Endometrial microvascular endothelial cells (primary cell): ENCODE results near the gene APOC4. TPM values are rescaled to one million over a fixed set of nuclear protein-coding genes. Genes with fewer than 3 reads are reported as not detected.
"Not testable (repeated sequence)": the region's sequence is repeated elsewhere in the genome, so short reads cannot be mapped to it uniquely, and the experiment has no call there.

ENCODE experiments used
- in situ Hi-C: cut with HindIII; loops from 2 replicates; pipeline ENCODE4 v1.10.0; 2017; ENCODE audit warnings: low sequenced_read_pairs, low pct_unique_long_range_greater_than_20kb; ENCODE audit errors: inconsistent ontology term
- total RNA-seq: library from RNA; depleted of rRNA; stranded (reverse); fragments of >200 nt; gene quantifications from one replicate; pipeline ENCODE4 v1.2.3, GENCODE V29; 2015; ENCODE audit errors: inconsistent ontology term

APOC4 gene, protein sequence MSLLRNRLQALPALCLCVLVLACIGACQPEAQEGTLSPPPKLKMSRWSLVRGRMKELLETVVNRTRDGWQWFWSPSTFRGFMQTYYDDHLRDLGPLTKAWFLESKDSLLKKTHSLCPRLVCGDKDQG
- not detected for total RNA-seq

DNA sequence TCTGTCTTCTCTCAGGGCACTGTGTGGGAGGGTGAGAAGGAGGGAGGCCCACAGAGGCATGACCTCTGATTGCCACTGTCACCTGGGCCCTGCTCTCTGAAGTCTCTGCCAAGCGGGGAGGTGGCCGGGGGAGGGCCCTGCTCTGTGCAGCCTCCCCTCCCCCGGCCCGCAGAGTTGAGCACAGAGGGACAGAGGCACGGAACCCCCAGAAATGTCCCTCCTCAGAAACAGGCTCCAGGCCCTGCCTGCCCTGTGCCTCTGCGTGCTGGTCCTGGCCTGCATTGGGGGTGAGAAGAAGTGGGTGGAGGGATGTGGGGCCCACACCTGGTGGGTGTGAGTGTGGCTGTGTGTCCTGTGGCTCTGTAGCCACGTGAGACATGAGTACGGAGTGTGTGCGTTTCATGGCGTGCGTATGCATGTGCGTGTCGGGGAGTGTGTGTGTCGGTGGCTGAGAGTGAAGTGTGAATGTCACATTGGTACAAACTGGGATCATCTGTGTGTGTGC lies at the start of gene APOC4:
TSS of gene APOC4 (plus strand) at position 171 of the 505 bp plus-strand sequence. CDS start at position 212, 41 bp downstream.
- in situ Hi-C loops, result no loop called here

DNA sequence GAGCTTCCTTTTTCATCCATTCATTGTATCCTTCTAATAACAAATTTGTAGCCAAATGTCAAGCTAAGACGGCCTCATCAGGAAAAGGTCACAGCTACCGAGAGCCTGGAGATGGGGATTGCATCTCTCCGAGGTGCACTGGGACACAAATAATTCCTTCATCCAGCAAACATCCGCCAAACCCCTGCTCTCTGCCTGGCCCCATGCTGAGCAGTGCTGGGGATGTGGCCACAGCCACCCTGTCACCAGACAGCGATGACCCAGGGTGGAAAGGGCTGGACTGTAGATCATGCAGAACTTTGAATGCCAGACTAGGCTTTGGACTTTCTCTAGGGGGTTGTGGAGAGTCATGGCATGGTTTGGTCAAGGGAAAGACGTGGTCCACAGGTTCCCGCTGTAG lies 49.1 kb upstream of the APOC4 start:
- in situ Hi-C loops, result no loop called here

DNA sequence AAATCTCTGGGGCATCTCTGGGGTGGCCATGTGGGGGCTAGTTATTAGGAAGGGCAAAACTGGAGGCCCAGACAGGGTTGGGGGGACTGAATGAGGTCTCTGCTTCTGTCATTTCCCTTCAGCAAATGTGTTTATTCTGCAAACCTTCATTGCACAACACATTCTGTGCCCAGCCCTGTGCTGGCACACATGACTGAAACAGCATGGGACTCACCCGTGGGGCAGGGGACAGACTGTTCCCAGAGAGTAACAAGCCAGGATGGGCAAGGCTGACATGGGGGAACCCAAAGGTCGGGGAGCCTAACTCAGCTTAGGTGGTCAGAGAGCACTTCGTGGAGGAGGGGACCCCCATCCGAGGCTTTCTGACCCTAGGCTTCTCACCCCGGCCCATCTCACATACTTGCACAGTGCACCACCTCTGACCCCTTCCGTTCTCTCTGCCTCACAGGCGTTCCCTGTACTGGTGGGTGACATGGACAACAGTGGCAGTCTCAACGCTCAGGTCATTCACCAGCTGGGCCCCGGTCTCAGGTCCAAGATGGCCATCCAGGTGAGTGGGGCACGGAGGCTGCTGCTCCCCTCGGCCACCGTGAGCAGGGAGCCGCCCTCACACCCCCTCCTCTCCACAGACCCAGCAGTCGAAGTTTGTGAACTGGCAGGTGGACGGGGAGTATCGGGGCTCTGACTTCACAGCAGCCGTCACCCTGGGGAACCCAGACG lies 48.5 kb upstream of the APOC4 start:
- in situ Hi-C loops, result no loop called here

DNA sequence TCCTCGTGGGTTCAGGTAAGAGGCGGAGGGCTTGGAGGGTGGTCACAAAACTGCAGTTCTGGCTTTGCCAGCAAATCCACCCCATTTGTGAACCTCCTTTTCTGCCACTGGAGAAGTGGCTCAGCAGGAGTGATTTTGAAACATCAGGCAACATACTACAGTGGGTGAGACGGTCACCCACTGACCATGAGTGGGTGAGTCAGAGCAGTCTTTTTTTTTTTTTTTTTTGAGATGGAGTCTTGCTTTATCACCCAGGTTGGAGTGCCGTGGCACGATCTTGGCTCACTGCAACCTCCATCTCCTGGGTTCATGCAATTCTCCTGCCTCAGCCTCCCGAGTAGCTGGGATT lies 48.0 kb upstream of the APOC4 start:
- in situ Hi-C loops, result no loop called here

DNA sequence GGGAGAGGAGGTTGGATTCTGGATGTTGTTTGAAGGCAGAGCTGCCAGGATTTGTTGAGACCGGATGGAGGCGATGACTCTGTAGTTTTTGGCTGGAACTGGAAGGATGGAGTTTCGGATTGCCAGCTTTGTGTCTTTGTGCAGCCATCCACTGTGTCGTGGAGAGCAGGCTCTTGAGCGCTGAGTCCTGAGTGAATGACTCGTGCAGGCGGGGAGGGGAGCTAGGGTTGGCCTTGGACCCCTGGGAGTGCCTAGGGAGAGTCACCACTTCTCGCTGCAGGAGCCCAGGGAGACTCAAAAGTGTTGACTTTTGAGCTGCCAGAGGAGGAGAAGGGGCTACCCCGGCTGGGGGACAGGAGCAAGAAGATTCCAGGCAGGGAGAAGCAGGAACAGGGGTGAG lies 47.1 kb upstream of the APOC4 start:
- in situ Hi-C loops, result no loop called here

DNA sequence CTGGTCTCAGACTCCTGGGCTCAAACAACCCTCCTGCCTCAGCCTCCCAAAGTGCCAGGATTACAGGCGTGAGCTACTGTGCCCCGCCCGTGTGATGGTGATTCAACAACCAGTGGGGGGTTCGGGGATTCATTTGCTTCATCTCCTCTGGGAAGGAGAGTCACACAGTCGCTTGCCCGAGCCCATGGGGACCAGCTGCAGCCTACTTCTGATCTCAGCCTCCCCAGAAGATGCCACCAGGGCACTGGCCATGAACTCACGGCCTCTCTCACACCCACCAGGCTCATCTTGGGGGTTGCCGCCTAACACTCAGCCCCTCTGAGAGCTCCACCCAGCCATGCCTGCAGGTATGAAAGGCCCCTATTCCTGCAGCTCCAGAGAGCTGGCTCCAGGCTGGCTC lies 44.2 kb upstream of the APOC4 start:
- in situ Hi-C loops, result no loop called here

DNA sequence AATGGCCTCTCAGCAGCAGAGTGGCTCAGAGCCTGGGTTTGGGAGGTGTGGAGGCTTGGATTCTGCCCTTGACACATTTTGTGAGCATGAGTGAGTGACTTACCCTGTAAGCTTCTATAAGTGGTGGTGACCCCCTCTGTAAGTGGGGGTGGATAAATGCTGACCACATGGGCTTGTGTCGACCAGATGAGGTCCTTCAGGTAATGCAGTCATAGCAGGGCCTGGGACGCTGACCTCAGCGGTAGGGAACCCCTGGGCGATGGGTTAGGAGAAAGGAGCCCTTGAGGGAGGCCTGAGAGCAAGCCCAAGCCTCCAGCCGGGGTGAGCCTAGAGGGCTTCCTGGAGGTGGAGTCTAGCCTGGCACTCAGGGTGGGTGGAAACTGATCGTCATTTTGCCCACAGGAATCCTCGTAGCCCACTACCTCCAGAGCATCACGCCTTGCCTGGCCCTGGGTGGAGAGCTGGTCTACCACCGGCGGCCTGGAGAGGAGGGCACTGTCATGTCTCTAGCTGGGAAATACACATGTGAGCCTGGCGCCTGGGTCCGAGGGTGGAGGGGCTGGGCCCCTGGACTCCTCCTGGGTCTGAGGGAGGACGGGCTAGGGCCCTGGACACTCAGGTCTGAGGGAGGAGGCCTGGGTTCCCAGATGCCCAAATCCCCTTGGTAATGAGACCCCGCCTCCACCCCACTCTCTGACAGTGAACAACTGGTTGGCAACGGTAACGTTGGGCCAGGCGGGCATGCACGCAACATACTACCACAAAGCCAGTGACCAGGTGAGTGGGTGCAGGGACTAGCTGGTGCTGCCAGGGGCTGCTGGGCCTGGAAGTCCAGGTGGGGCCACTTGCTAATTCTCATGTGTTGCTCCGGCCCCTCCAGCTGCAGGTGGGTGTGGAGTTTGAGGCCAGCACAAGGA lies 41.5 kb upstream of the APOC4 start:
- in situ Hi-C loops, result no loop called here

DNA sequence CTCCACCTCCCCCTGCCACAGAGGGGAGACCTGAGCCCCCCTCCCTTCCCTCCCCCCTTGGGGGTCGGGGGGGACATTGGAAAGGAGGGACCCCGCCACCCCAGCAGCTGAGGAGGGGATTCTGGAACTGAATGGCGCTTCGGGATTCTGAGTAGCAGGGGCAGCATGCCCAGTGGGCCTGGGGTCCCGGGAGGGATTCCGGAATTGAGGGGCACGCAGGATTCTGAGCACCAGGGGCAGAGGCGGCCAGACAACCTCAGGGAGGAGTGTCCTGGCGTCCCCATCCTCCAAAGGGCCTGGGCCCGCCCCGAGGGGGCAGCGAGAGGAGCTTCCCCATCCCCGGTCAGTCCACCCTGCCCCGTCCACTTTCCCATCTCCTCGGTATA lies 38.8 kb upstream of the APOC4 start:
- in situ Hi-C loops, result no loop called here

DNA sequence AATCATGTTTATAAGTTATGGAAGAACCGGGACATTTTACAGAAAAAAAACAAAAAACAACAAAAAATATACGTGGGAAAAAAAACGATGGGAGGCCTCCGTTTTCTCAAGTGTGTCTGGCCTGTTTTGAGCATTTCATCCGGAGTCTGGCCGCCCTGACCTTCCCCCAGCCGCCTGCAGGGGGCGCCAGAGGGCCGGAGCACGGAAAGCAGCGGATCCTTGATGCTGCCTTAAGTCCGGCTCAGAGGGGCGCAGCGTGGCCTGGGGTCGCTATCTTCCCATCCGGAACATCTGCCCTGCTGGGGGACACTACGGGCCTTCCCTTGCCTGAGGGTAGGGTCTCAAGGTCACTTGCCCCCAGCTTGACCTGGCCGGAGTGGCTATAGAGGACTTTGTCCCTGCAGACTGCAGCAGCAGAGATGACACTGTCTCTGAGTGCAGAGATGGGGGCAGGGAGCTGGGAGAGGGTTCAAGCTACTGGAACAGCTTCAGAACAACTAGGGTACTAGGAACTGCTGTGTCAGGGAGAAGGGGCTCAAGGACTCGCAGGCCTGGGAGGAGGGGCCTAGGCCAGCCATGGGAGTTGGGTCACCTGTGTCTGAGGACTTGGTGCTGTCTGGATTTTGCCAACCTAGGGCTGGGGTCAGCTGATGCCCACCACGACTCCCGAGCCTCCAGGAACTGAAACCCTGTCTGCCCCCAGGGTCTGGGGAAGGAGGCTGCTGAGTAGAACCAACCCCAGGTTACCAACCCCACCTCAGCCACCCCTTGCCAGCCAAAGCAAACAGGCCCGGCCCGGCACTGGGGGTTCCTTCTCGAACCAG lies 38.2 kb upstream of the APOC4 start:
- in situ Hi-C loops, result no loop called here

DNA sequence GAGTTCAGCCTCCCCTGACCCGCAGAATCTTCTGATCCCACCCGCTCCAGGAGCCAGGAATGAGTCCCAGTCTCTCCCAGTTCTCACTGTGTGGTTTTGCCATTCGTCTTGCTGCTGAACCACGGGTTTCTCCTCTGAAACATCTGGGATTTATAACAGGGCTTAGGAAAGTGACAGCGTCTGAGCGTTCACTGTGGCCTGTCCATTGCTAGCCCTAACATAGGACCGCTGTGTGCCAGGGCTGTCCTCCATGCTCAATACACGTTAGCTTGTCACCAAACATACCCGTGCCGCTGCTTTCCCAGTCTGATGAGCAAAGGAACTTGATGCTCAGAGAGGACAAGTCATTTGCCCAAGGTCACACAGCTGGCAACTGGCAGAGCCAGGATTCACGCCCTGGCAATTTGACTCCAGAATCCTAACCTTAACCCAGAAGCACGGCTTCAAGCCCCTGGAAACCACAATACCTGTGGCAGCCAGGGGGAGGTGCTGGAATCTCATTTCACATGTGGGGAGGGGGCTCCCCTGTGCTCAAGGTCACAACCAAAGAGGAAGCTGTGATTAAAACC lies 37.5 kb upstream of the APOC4 start:
- in situ Hi-C loops, result no loop called here

DNA sequence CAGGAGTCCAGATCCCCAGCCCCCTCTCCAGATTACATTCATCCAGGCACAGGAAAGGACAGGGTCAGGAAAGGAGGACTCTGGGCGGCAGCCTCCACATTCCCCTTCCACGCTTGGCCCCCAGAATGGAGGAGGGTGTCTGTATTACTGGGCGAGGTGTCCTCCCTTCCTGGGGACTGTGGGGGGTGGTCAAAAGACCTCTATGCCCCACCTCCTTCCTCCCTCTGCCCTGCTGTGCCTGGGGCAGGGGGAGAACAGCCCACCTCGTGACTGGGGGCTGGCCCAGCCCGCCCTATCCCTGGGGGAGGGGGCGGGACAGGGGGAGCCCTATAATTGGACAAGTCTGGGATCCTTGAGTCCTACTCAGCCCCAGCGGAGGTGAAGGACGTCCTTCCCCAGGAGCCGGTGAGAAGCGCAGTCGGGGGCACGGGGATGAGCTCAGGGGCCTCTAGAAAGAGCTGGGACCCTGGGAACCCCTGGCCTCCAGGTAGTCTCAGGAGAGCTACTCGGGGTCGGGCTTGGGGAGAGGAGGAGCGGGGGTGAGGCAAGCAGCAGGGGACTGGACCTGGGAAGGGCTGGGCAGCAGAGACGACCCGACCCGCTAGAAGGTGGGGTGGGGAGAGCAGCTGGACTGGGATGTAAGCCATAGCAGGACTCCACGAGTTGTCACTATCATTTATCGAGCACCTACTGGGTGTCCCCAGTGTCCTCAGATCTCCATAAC lies 36.4 kb upstream of the APOC4 start, which contains the start of gene APOE:
TSS of gene APOE (plus strand) at position 360 of the 724 bp plus-strand sequence. CDS start 829 bp downstream, outside the sequence.
- in situ Hi-C loops, result no loop called here

DNA sequence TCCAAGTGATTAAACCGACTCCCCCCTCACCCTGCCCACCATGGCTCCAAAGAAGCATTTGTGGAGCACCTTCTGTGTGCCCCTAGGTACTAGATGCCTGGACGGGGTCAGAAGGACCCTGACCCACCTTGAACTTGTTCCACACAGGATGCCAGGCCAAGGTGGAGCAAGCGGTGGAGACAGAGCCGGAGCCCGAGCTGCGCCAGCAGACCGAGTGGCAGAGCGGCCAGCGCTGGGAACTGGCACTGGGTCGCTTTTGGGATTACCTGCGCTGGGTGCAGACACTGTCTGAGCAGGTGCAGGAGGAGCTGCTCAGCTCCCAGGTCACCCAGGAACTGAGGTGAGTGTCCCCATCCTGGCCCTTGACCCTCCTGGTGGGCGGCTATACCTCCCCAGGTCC lies 34.4 kb upstream of the APOC4 start:
- in situ Hi-C loops, result no loop called here

DNA sequence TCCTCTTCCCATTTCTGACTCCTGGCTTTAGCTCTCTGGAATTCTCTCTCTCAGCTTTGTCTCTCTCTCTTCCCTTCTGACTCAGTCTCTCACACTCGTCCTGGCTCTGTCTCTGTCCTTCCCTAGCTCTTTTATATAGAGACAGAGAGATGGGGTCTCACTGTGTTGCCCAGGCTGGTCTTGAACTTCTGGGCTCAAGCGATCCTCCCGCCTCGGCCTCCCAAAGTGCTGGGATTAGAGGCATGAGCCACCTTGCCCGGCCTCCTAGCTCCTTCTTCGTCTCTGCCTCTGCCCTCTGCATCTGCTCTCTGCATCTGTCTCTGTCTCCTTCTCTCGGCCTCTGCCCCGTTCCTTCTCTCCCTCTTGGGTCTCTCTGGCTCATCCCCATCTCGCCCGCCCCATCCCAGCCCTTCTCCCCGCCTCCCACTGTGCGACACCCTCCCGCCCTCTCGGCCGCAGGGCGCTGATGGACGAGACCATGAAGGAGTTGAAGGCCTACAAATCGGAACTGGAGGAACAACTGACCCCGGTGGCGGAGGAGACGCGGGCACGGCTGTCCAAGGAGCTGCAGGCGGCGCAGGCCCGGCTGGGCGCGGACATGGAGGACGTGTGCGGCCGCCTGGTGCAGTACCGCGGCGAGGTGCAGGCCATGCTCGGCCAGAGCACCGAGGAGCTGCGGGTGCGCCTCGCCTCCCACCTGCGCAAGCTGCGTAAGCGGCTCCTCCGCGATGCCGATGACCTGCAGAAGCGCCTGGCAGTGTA lies 33.8 kb upstream of the APOC4 start:
- in situ Hi-C loops, result no loop called here

DNA sequence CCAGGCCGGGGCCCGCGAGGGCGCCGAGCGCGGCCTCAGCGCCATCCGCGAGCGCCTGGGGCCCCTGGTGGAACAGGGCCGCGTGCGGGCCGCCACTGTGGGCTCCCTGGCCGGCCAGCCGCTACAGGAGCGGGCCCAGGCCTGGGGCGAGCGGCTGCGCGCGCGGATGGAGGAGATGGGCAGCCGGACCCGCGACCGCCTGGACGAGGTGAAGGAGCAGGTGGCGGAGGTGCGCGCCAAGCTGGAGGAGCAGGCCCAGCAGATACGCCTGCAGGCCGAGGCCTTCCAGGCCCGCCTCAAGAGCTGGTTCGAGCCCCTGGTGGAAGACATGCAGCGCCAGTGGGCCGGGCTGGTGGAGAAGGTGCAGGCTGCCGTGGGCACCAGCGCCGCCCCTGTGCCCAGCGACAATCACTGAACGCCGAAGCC lies 33.2 kb upstream of the APOC4 start:
- in situ Hi-C loops, result no loop called here

DNA sequence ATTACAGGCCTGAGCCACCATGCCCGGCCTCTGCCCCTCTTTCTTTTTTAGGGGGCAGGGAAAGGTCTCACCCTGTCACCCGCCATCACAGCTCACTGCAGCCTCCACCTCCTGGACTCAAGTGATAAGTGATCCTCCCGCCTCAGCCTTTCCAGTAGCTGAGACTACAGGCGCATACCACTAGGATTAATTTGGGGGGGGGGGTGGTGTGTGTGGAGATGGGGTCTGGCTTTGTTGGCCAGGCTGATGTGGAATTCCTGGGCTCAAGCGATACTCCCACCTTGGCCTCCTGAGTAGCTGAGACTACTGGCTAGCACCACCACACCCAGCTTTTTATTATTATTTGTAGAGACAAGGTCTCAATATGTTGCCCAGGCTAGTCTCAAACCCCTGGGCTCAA lies 32.3 kb upstream of the APOC4 start:
- in situ Hi-C loops, result no loop called here

DNA sequence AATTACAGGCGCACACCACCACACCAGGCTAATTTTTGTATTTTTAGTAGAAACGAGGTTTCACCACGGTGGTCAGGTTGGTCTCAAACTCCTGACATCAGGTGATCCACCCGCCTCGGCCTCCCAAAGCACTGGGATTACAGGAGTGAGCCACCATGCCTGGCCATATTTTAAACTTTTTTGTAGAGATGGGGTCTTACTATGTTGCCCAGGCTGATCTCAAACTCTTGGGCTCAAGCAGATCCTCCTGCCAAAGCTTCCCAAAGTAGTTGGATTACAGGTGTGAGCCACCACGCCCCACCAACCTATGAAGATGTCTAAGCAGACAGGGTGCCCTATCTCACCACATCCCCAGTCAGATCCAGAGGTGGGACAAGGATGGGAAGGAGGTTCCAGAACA lies 30.1 kb upstream of the APOC4 start:
- in situ Hi-C loops, result not testable (repeated sequence)

DNA sequence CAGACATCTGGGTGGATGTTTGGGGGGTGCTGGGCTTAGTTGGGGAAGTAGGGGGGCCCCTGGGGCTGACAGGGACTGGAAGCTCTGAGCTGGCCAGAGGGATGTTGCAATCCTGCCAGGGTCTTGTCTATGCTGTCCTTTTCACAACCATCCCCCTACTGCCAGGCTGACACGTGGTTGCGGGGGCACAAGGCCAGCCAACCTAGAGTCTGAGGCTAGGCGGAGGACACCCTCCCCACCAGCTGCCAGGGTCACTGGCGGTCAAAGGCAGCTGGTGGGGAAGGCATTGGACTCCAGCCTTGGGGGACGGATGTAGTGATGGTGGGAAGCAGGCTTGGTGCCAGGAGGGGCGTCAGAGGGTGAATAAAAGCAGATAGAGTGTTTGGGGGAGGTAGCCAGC lies 29.2 kb upstream of the APOC4 start:
- in situ Hi-C loops, result no loop called here
